Endothelial cell of umbilical vein (primary cell): ENCODE results near the gene ERI2. TPM values are rescaled to one million over a fixed set of nuclear protein-coding genes. Genes with fewer than 3 reads are reported as not detected.

ENCODE experiments used
- BruUV-seq: library from RNA; stranded (reverse); fragments of 400-500 nt; replicated peaks from 2 replicates; lab custom pipeline; 2021; lab: Mats Ljungman, UMichigan
- CTCF ChIA-PET: fragments of 300-600, 350-600 bp; sonication (Branson Sonifier 250); formaldehyde crosslinking; loops from one replicate; lab custom pipeline; 2021; ENCODE audit warnings: antibody characterized with exemption, inconsistent platforms; lab: Charles Lee
- POLR2A ChIA-PET: fragments of 300-600, 350-600 bp; sonication (Branson Sonifier 250); formaldehyde crosslinking; loops from one replicate; lab custom pipeline; 2021; ENCODE audit warnings: antibody characterized with exemption, inconsistent platforms; lab: Charles Lee
- DNase-seq: peaks from one replicate; pipeline ENCODE4 v3.0.0-alpha.2; 2011; ENCODE audit warnings: low read depth, low spot score
- FAIRE-seq: peaks from 2 replicates; lab custom pipeline; 2011; peaks lifted over from hg19 to GRCh38; lab: Jason Lieb, UNC
- H2AFZ ChIP-seq: 2 replicates; pipeline ENCODE4 v1.6.0; 2012; ENCODE audit warnings: low read depth, low read length, control low read depth, inconsistent platforms
- H3K27ac ChIP-seq: 2 replicates; pipeline ENCODE4 v1.5.1; 2011; ENCODE audit warnings: low read depth, mild to moderate bottlenecking, control low read depth, low read length, moderate library complexity; ENCODE audit not compliant: insufficient read depth
- H3K27me3 ChIP-seq, 2 experiments: 2 replicates each; pipeline versions ENCODE4 v1.6.0 to v1.6.1; 2011; ENCODE audit warnings: low read length in 2 of 2, mixed read lengths in 1 of 2; ENCODE audit not compliant: control insufficient read depth in 2 of 2, insufficient read depth in 2 of 2
- H3K36me3 ChIP-seq, 2 experiments: 2 replicates in 1 of 2; 3 replicates in 1 of 2; pipeline ENCODE4 v1.5.1; 2011; ENCODE audit warnings: low read length in 2 of 2, mild to moderate bottlenecking in 1 of 2, moderate library complexity in 1 of 2; ENCODE audit not compliant: control insufficient read depth in 2 of 2, insufficient read depth in 2 of 2; ENCODE audit errors: extremely low read depth in 1 of 2
- H3K4me1 ChIP-seq: 3 replicates; pipeline ENCODE4 v1.5.1; 2011; ENCODE audit warnings: mild to moderate bottlenecking, low read length; ENCODE audit not compliant: control insufficient read depth, insufficient read depth; ENCODE audit errors: extremely low read depth
- H3K4me2 ChIP-seq: 2 replicates; pipeline ENCODE4 v1.6.1; 2011; ENCODE audit warnings: low read length, control low read depth, mixed read lengths; ENCODE audit not compliant: insufficient read depth
- H3K4me3 ChIP-seq, 3 experiments: fragments of 200-600 bp in 1 of 3; sonication (generic), shearing (Covaris generic) in 1 of 3; replicated peaks in 1 of 3; 2 replicates each; pipeline ENCODE4 v1.5.1; 2011 to 2016; ENCODE audit warnings: control low read depth in 3 of 3, low read length in 3 of 3, mild to moderate bottlenecking in 2 of 3, inconsistent platforms in 1 of 3, low read depth in 1 of 3, moderate library complexity in 1 of 3; ENCODE audit not compliant: insufficient read depth in 1 of 3
- H3K79me2 ChIP-seq: 2 replicates; pipeline ENCODE4 v1.6.0; 2012; ENCODE audit warnings: low read length, inconsistent platforms; ENCODE audit not compliant: control insufficient read depth, insufficient read depth
- H3K9ac ChIP-seq: replicated peaks from 2 replicates; pipeline ENCODE3; 2011; ENCODE audit warnings: low read length, control low read depth; ENCODE audit not compliant: insufficient read depth; ENCODE audit errors: extremely low read depth
- H3K9me1 ChIP-seq: replicated peaks from 3 replicates; pipeline ENCODE4 v1.6.0; 2011; ENCODE audit warnings: mild to moderate bottlenecking, low read length; ENCODE audit not compliant: control insufficient read depth, insufficient read depth; ENCODE audit errors: extremely low read depth
- H3K9me3 ChIP-seq: replicated peaks from 2 replicates; pipeline ENCODE4 v1.5.1; 2012; ENCODE audit warnings: low read length, inconsistent platforms; ENCODE audit not compliant: control insufficient read depth, insufficient read depth
- H4K20me1 ChIP-seq: replicated peaks from 2 replicates; pipeline ENCODE3; 2011; ENCODE audit warnings: mild to moderate bottlenecking, low read length; ENCODE audit not compliant: control insufficient read depth, insufficient read depth; ENCODE audit errors: extremely low read depth
- CTCF ChIP-seq, 2 donors: IDR thresholded peaks; 1 replicate in 1 of 2; 2 replicates in 1 of 2; pipeline ENCODE4 v1.5.1; 2011; ENCODE audit warnings: low read length in 2 of 2, mild to moderate bottlenecking in 2 of 2, moderate library complexity in 2 of 2, control low read depth in 1 of 2, inconsistent platforms in 1 of 2, low read depth in 1 of 2; ENCODE audit not compliant: insufficient read depth in 1 of 2; ENCODE audit errors: extremely low read depth in 1 of 2
- EZH2 ChIP-seq: IDR thresholded peaks from 2 replicates; pipeline ENCODE4 v1.6.1; 2012; ENCODE audit warnings: borderline replicate concordance, low read depth, mild to moderate bottlenecking, moderate library complexity, low read length, inconsistent platforms; ENCODE audit not compliant: severe bottlenecking
- FOS ChIP-seq: IDR thresholded peaks from 2 replicates; pipeline ENCODE4 v1.6.1; 2011; ENCODE audit warnings: mild to moderate bottlenecking, low read length, moderate library complexity, borderline replicate concordance; ENCODE audit not compliant: insufficient read depth
- GATA2 ChIP-seq: IDR thresholded peaks from 2 replicates; pipeline ENCODE4 v1.7.0; 2011; ENCODE audit warnings: low read depth, mild to moderate bottlenecking, moderate library complexity, mixed read lengths, low read length; ENCODE audit not compliant: insufficient read length, insufficient read depth
- JUN ChIP-seq: IDR thresholded peaks from 2 replicates; pipeline ENCODE4 v1.6.1; 2011; ENCODE audit warnings: borderline replicate concordance, low read depth; ENCODE audit not compliant: insufficient read length, insufficient read depth
- MAX ChIP-seq: IDR thresholded peaks from 2 replicates; pipeline ENCODE4 v1.6.1; 2011; ENCODE audit not compliant: insufficient read depth, insufficient read length
- MYC ChIP-seq: IDR thresholded peaks from one replicate; pipeline ENCODE4 v1.6.1; 2011; ENCODE audit warnings: mild to moderate bottlenecking, low read depth, low read length
- POLR2A ChIP-seq: IDR thresholded peaks from 2 replicates; pipeline ENCODE4 v1.6.1; 2012; ENCODE audit warnings: low read depth, mild to moderate bottlenecking, control low read depth, low read length
- POLR2AphosphoS5 ChIP-seq: IDR thresholded peaks from 2 replicates; pipeline ENCODE4 v1.6.1; 2012; ENCODE audit warnings: low read depth, mild to moderate bottlenecking, control low read depth, low read length, moderate library complexity; ENCODE audit not compliant: insufficient read depth
- dilution Hi-C: fragments of 300-500 bp; cut with MboI; formaldehyde crosslinking; loops from one replicate; pipeline ENCODE4 v1.15.0; 2019; ENCODE audit warnings: low sequenced_read_pairs; ENCODE audit not compliant: extremely low pct_ligation_motif_present
- intact Hi-C: fragments of 100-400 bp; cut with micrococcal nuclease; formaldehyde crosslinking; loops from one replicate; pipeline ENCODE4 v1.10.0; 2022
- polyA plus RNA-seq, 4 experiments: library from polyadenylated mRNA; depleted of rRNA in 3 of 4; stranded (reverse) in 3 of 4; unstranded in 1 of 4; fragments of >200 nt; gene quantifications; 2 replicates each; pipeline versions ENCODE4 v1.2.1 to v1.2.3, GENCODE V29; 2011 to 2012; ENCODE audit warnings: missing spikeins in 1 of 4
- total RNA-seq: library from RNA; stranded (reverse); gene quantifications from 2 replicates; pipeline ENCODE4 v1.2.3, GENCODE V29; 2021

The ERI2 gene
- total and polyA plus RNA-seq, 2 donors (not counting 3 experiments of a cell fraction or from before 2014, with no cell fraction given): 6.6 to 8.9 TPM

GRCh38 chr16:20799599-20799998 is 6.7 kb downstream of the ERI2 start:
- H3K79me2 ChIP-seq: no peaks in the 10 kb centered on the region
- H3K4me3 ChIP-seq: no peak overlapping the region
- intact Hi-C loops: loop anchor here (1.0 to 2.0 kb wide), 2 partner anchors 283 to 501 kb away; no protein-coding TSS in a partner anchor
- no TSS peak for BruUV-seq
- no peak overlapping the region for H3K27ac ChIP-seq
- dilution Hi-C loops: no loop called here
- CTCF ChIA-PET: interaction anchor here (0.7 to 3.2 kb wide), 14 partner anchors 9 to 501 kb away, joined by 3 to 12 read pairs (median 4); no protein-coding TSS in a partner anchor
- no peaks in the 10 kb centered on the region for H3K9me3 ChIP-seq
- no peak overlapping the region for H2AFZ ChIP-seq
- DNase-seq (peak; percentile 46), FAIRE-seq (peak; percentile 37)
- no peaks in the 10 kb centered on the region for H3K27me3 ChIP-seq
- no peaks in the 10 kb centered on the region for H4K20me1 ChIP-seq
- no peak overlapping the region for H3K4me2 ChIP-seq
- H3K9ac ChIP-seq: no peak overlapping the region
- POLR2A ChIA-PET: no interaction called here
- TF ChIP-seq FOS: no peak
- TF ChIP-seq MYC: no peak
- no peak for TF ChIP-seq POLR2A
- peak; percentile 20 to 33 for TF ChIP-seq CTCF (IDR thresholded peaks at IDR 0.05; ENCODE audit: extremely low read depth in 1 of 2, insufficient read depth in 1 of 2, low read depth in 1 of 2, low read length in 2 of 2)
- H3K36me3 ChIP-seq: no peaks in the 10 kb centered on the region
- H3K9me1 ChIP-seq: no peaks in the 10 kb centered on the region
- H3K4me1 ChIP-seq: peaks cover 8% of the 10 kb centered on the region

GRCh38 chr16:20798364-20798763 is 7.9 kb downstream of the ERI2 start:
- intact Hi-C loops (loop anchor here (2.0 kb wide), 1 partner anchor 284 kb away; no protein-coding TSS in a partner anchor), dilution Hi-C loops (no loop called here)
- CTCF ChIA-PET: interaction anchor here (1.5 to 3.2 kb wide), 3 partner anchors 19 to 286 kb away, joined by 4 to 12 read pairs (median 6); no protein-coding TSS in a partner anchor
- no peak for DNase-seq
- no peak overlapping the region for H3K27ac ChIP-seq
- FAIRE-seq: no peak
- H3K4me3 ChIP-seq: no peak overlapping the region
- H3K27me3 ChIP-seq: no peaks in the 10 kb centered on the region
- H3K4me2 ChIP-seq: no peak overlapping the region
- H3K36me3 ChIP-seq: no peaks in the 10 kb centered on the region
- no peaks in the 10 kb centered on the region for H3K9me3 ChIP-seq
- POLR2A ChIA-PET: no interaction called here
- TF ChIP-seq CTCF (IDR thresholded peaks at IDR 0.05; ENCODE audit: extremely low read depth in 1 of 2, insufficient read depth in 1 of 2, low read depth in 1 of 2, low read length in 2 of 2): no peak
- no peak for TF ChIP-seq GATA2
- TF ChIP-seq FOS: no peak
- TF ChIP-seq MAX: no peak
- no peak for TF ChIP-seq POLR2AphosphoS5
- TF ChIP-seq JUN: no peak
- TF ChIP-seq POLR2A: no peak
- no peak for TF ChIP-seq MYC
- TF ChIP-seq EZH2: no peak
- no peak overlapping the region for H3K9ac ChIP-seq
- no peaks in the 10 kb centered on the region for H3K9me1 ChIP-seq
- no peaks in the 10 kb centered on the region for H4K20me1 ChIP-seq
- H2AFZ ChIP-seq: no peak overlapping the region
- H3K4me1 ChIP-seq: peaks cover 6% of the 10 kb centered on the region
- H3K79me2 ChIP-seq: no peaks in the 10 kb centered on the region
- BruUV-seq: no TSS peak
